Sigmoid colon (tissue), 7 donors: ENCODE data around the gene MRPL10. TPM values are rescaled to one million over a fixed set of nuclear protein-coding genes. Genes with fewer than 3 reads are reported as not detected.

Experiments
- DNase-seq: peaks from one replicate; pipeline ENCODE4 v3.0.0-alpha.2; 2019
- H3K27ac ChIP-seq, 4 donors: fragments of 200-600 bp; sonication (generic); one replicate each; pipeline ENCODE4 v1.5.1; 2016 to 2019; ENCODE audit warnings: mild to moderate bottlenecking in 1 of 4
- H3K27me3 ChIP-seq, 3 donors: fragments of 200-600 bp; sonication (generic); one replicate each; pipeline ENCODE4 v1.5.1; 2019; ENCODE audit warnings: mild to moderate bottlenecking in 1 of 3
- H3K36me3 ChIP-seq, 4 donors: fragments of 200-600 bp; sonication (generic); one replicate each; pipeline ENCODE4 v1.5.1; 2016 to 2019
- H3K4me1 ChIP-seq, 4 donors: fragments of 200-600 bp; sonication (generic); one replicate each; pipeline ENCODE4 v1.5.1; 2017 to 2019
- H3K4me3 ChIP-seq, 4 donors: fragments of 200-600 bp; sonication (generic); one replicate each; pipeline ENCODE4 v1.5.1; 2017 to 2019; ENCODE audit warnings: mild to moderate bottlenecking in 2 of 4, moderate library complexity in 1 of 4
- H3K9me3 ChIP-seq, 4 donors: fragments of 200-600 bp in 3 of 4; sonication (generic) in 3 of 4; one replicate each; pipeline versions ENCODE4 v1.5.1 to v1.6.1; 2013 to 2019
- CTCF ChIP-seq, 4 experiments: fragments of 450-650 bp in 3 of 4; fragments of 200-600 bp in 1 of 4; IDR thresholded peaks; one replicate each; pipeline ENCODE4 v1.5.1; 2016 to 2019; ENCODE audit warnings: antibody characterized with exemption in 4 of 4, mild to moderate bottlenecking in 3 of 4, moderate library complexity in 2 of 4
- EP300 ChIP-seq, 4 donors: sonication (generic); formaldehyde crosslinking; IDR thresholded peaks; one replicate each; pipeline ENCODE4 v1.6.1; 2017; ENCODE audit warnings: antibody characterized with exemption in 4 of 4
- POLR2A ChIP-seq, 2 donors: fragments of 450-650 bp; IDR thresholded peaks; one replicate each; pipeline ENCODE4 v1.6.1; 2016; ENCODE audit warnings: antibody characterized with exemption in 2 of 2, mild to moderate bottlenecking in 2 of 2, moderate library complexity in 2 of 2
- POLR2AphosphoS5 ChIP-seq, 4 donors: sonication (generic); formaldehyde crosslinking; IDR thresholded peaks; one replicate each; pipeline ENCODE4 v1.6.1; 2017; ENCODE audit warnings: antibody characterized with exemption in 4 of 4
- WGBS, 2 donors: extraction: QIAGEN DNeasy Blood & Tissue Kit; methylation state at CpG; one replicate each; pipeline ENCODE4 v1.1.7; 2013; 5-methylcytosine and 5-hydroxymethylcytosine counted together
- intact Hi-C: fragments of 100-400 bp; cut with DNase I; formaldehyde crosslinking; loops from one replicate; pipeline ENCODE4 v1.15.1; 2023
- polyA plus RNA-seq, 3 donors: library from polyadenylated mRNA; stranded (reverse); fragments of 200-250 nt; gene quantifications; one replicate each; pipeline ENCODE4 v1.2.3, GENCODE V29; 2013
- total RNA-seq, 4 donors: library from RNA; depleted of rRNA; stranded (reverse); fragments of >200 nt; gene quantifications; one replicate each; pipeline ENCODE4 v1.1.0, GENCODE V29; 2016
- donor health status: healthy with polysubstance abuse.
- donor health status: Bipolar disorder and iron deficiency.
- donor health status: healthy.

MRPL10 gene
- total and polyA plus RNA-seq, 7 donors, result 38.8 to 58.8 (median 54.8) TPM

DNA sequence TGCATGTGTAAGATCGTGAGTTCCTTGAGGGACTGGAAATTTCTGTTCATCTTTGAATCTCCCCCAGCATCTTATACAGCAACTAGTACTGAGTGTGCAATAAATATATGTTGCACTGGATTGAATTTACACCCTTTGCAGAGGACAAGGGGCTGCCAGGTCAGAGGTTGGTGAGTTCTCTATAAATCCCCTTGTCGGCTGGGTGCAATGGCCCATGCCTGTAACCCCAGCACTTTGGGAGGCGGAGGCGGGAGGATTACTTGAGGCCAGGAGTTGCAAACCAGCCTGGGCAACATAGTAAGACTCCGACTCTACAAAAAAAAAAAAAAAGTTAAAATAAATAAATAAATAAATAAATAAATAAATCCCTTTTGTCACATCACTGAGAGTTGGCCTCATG, 29.0 kb upstream of the MRPL10 start:
- no peaks in the 10 kb centered on the region for H3K36me3 ChIP-seq
- no peak overlapping the region for H3K27ac ChIP-seq
- H3K27me3 ChIP-seq, result peaks cover 5 to 59% (median 43%) of the 10 kb centered on the region in 3 donors
- H3K9me3 ChIP-seq, result no peaks in the 10 kb centered on the region
- intact Hi-C loops, result no loop called here
- no peak for DNase-seq
- H3K4me3 ChIP-seq, result no peak overlapping the region
- 92% methylated on average over 5 of the region's 5 CpGs for WGBS, 2 donors
- TF ChIP-seq POLR2AphosphoS5 (IDR thresholded peaks at IDR 0.05) (no peak), POLR2A (IDR thresholded peaks at IDR 0.05) (no peak), CTCF (IDR thresholded peaks at IDR 0.05) (no peak)
- H3K4me1 ChIP-seq, result no peaks in the 10 kb centered on the region

DNA sequence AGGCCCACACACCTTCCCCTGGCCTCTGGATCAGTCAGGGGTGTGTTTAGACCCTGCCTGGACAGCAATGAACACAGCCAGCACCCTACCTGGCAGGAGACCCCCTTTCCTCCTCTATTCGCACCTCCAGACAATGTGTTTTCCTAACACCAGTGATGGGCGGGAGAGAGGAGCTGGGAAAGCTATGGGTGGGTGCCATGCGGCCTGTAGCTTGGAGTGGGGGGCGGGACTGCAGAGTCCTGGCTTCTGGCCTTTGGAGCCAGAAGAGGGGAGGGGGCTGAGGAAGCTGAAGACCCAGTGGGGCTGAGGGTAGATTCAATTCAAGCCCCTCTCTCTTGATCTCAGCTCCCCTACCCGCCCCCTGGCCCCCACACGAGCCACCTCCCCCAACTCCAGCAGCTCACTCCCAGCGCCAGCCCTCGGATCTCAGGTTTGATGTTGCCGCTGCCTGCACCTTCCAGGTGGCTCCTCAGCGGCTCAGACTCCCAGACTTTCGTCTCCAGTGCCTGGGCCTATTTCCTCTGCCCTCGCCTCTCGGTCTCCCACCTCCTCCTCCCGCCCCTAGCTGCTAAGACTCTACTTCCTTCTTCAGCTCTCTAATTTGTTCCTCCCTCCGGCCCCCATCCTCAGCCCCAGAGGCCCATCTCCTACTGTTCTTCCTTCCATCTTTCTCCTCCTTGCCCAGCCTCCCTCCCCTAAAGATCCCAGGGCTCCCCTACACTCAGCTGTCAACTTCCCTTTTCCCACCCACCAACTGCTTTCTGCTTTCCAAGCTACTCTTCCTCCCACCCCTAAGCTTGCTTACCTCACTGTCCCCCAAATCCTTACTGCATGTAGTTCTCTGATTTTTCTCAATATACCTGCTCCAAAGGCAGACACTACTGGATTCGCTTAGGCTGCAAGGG, 26.5 kb upstream of the MRPL10 start:
- Histone ChIP-seq H3K27ac (no peak overlapping the region), H3K36me3 (no peaks in the 10 kb centered on the region), H3K4me3 (no peak overlapping the region), H3K27me3 (peaks cover 25 to 76% (median 65%) of the 10 kb centered on the region in 3 donors), H3K9me3 (no peaks in the 10 kb centered on the region), H3K4me1 (no peaks in the 10 kb centered on the region)
- no peak for DNase-seq
- 68 to 87% methylated on average over 16 of the region's 16 CpGs for WGBS, 2 donors
- intact Hi-C loops, result no loop called here
- TF ChIP-seq CTCF (IDR thresholded peaks at IDR 0.05) (no peak), POLR2AphosphoS5 (IDR thresholded peaks at IDR 0.05) (no peak), EP300 (IDR thresholded peaks at IDR 0.05) (no peak)

GRCh38 chr17:47856830-47857229, 25.5 kb upstream of the MRPL10 start:
- Histone ChIP-seq H3K27me3 (peaks cover 31 to 85% (median 74%) of the 10 kb centered on the region in 3 donors), H3K9me3 (no peaks in the 10 kb centered on the region), H3K4me1 (peaks cover 0 to 4% (median under 1%) of the 10 kb centered on the region in 4 donors), H3K4me3 (no peak overlapping the region), H3K36me3 (no peaks in the 10 kb centered on the region), H3K27ac (no peak overlapping the region)
- DNase-seq, result no peak
- TF ChIP-seq CTCF (IDR thresholded peaks at IDR 0.05) (no peak), EP300 (IDR thresholded peaks at IDR 0.05) (no peak), POLR2AphosphoS5 (IDR thresholded peaks at IDR 0.05) (no peak), POLR2A (IDR thresholded peaks at IDR 0.05) (no peak)
- intact Hi-C loops, result no loop called here

DNA sequence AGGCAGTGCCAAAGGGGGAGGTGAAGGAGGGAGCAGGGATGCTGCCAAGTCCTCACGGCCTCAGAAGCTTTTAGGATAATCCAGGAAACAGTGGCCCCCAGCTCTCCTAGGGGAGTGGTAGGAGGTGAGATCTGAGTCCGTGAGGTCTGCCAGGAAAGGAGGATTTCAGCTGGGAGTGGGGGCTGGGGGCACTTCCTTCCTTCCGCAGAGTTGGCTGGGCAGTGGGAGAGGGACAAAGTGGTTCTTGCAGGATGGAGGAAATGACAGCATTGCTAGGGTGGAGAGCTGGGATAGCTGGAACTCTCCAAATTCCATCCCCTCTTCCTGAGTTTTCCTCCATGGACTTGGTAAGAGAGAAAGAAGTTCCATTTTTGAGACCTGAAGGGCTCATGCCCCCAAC, 24.4 kb upstream of the MRPL10 start:
- Histone ChIP-seq H3K27me3 (peaks cover 39 to 87% (median 85%) of the 10 kb centered on the region in 3 donors), H3K27ac (no peak overlapping the region), H3K4me1 (peaks cover 0 to 15% (median 11%) of the 10 kb centered on the region in 4 donors), H3K36me3 (no peaks in the 10 kb centered on the region), H3K4me3 (no peak overlapping the region), H3K9me3 (no peaks in the 10 kb centered on the region)
- intact Hi-C loops, result no loop called here
- TF ChIP-seq CTCF (IDR thresholded peaks at IDR 0.05) (no peak), POLR2A (IDR thresholded peaks at IDR 0.05) (no peak), EP300 (IDR thresholded peaks at IDR 0.05) (no peak), POLR2AphosphoS5 (IDR thresholded peaks at IDR 0.05) (no peak)
- no peak for DNase-seq
- WGBS, 2 donors, result 47 to 52% methylated on average over 3 of the region's 3 CpGs
